Loucy (cell line): ENCODE measurements around the gene ING5.

Experiments
- H2AFZ ChIP-seq: fragments of 200-600 bp; sonication (generic); 2 replicates; pipeline ENCODE4 v1.6.0; 2016; ENCODE audit warnings: antibody characterized with exemption, mild to moderate bottlenecking, low read length, moderate library complexity
- H3F3A ChIP-seq: fragments of 200-600 bp; 2 replicates; pipeline ENCODE4 v1.6.0; 2016; ENCODE audit warnings: antibody characterized with exemption, low read depth, mild to moderate bottlenecking
- H3K27me3 ChIP-seq: fragments of 200-600 bp; sonication (generic); 2 replicates; pipeline ENCODE4 v1.6.1; 2014; ENCODE audit warnings: low read length, mild to moderate bottlenecking; ENCODE audit not compliant: insufficient read depth, poor library complexity, severe bottlenecking
- H3K36me3 ChIP-seq: fragments of 200-600 bp; sonication (generic); 2 replicates; pipeline ENCODE4 v1.6.1; 2016; ENCODE audit warnings: low read length; ENCODE audit not compliant: insufficient read depth
- H3K4me1 ChIP-seq: fragments of 200-600 bp; sonication (generic); 2 replicates; pipeline ENCODE4 v1.5.1; 2014; ENCODE audit warnings: low read length, mild to moderate bottlenecking; ENCODE audit not compliant: insufficient read depth, poor library complexity, severe bottlenecking
- H3K4me2 ChIP-seq: fragments of 200-600 bp; sonication (generic); 2 replicates; pipeline ENCODE4 v1.6.0; 2014; ENCODE audit warnings: antibody characterized with exemption, low read length, low read depth, mild to moderate bottlenecking; ENCODE audit not compliant: poor library complexity, severe bottlenecking
- H3K4me3 ChIP-seq: fragments of 200-600 bp; sonication (generic); 2 replicates; pipeline ENCODE4 v1.5.1; 2014; ENCODE audit warnings: low read length, mild to moderate bottlenecking, mixed read lengths; ENCODE audit not compliant: poor library complexity, severe bottlenecking
- H3K79me2 ChIP-seq: fragments of 200-600 bp; sonication (generic); 2 replicates; pipeline ENCODE4 v1.6.1; 2014; ENCODE audit warnings: low read length; ENCODE audit not compliant: insufficient read depth
- H3K9ac ChIP-seq: fragments of 200-600 bp; sonication (generic); 2 replicates; pipeline ENCODE4 v1.6.0; 2014; ENCODE audit warnings: mild to moderate bottlenecking, low read depth, low read length, moderate library complexity; ENCODE audit not compliant: poor library complexity, severe bottlenecking
- H3K9me2 ChIP-seq: fragments of 200-600 bp; sonication (generic); replicated peaks from 2 replicates; pipeline ENCODE4 v1.6.1; 2016; ENCODE audit warnings: low read depth, low read length, mixed read lengths
- H3K9me3 ChIP-seq: fragments of 200-600 bp; sonication (generic); 2 replicates; pipeline ENCODE4 v1.6.1; 2014; ENCODE audit warnings: mild to moderate bottlenecking, antibody characterized with exemption, low read length, low read depth; ENCODE audit not compliant: insufficient read depth
- H4K20me1 ChIP-seq: fragments of 200-600 bp; sonication (generic); 2 replicates; pipeline ENCODE4 v1.6.0; 2014; ENCODE audit warnings: antibody characterized with exemption, low read length, mild to moderate bottlenecking; ENCODE audit not compliant: insufficient read depth, poor library complexity, severe bottlenecking
- CTCF ChIP-seq: fragments of 200-600 bp; sonication (generic); conservative IDR thresholded peaks from 2 replicates; pipeline ENCODE4 v1.5.1; 2014; ENCODE audit warnings: mild to moderate bottlenecking, antibody characterized with exemption, low read length
- EZH2phosphoT487 ChIP-seq: fragments of 200-600 bp; IDR thresholded peaks from 2 replicates; pipeline ENCODE4 v1.6.1; 2018; ENCODE audit warnings: antibody characterized with exemption, mild to moderate bottlenecking, moderate library complexity, borderline replicate concordance

The ING5 gene

GRCh38 chr2:241768251-241768711 lies 66.4 kb downstream of the ING5 start:
- H3K9me3 ChIP-seq, result no peaks in the 10 kb centered on the region
- no peak for TF ChIP-seq EZH2phosphoT487
- TF ChIP-seq CTCF, result no peak
- H3K9me2 ChIP-seq, result no peaks in the 10 kb centered on the region
- H3K4me2 ChIP-seq, result no peak overlapping the region
- no peaks in the 10 kb centered on the region for H3F3A ChIP-seq
- no peaks in the 10 kb centered on the region for H3K36me3 ChIP-seq
- H3K27me3 ChIP-seq, result no peaks in the 10 kb centered on the region
- peaks cover 12% of the 10 kb centered on the region for H3K4me1 ChIP-seq
- H2AFZ ChIP-seq, result no peak overlapping the region
- no peaks in the 10 kb centered on the region for H4K20me1 ChIP-seq
- H3K4me3 ChIP-seq, result no peak overlapping the region
- H3K79me2 ChIP-seq, result no peaks in the 10 kb centered on the region
- no peak overlapping the region for H3K9ac ChIP-seq

GRCh38 chr2:241768850-241769249 lies 67.0 kb downstream of the ING5 start:
- H3K9me3 ChIP-seq, result no peaks in the 10 kb centered on the region
- TF ChIP-seq CTCF (no peak), EZH2phosphoT487 (no peak)
- no peaks in the 10 kb centered on the region for H3K9me2 ChIP-seq
- H3F3A ChIP-seq, result no peaks in the 10 kb centered on the region
- H3K4me1 ChIP-seq, result peaks cover 7% of the 10 kb centered on the region
- H3K4me3 ChIP-seq, result no peak overlapping the region
- no peaks in the 10 kb centered on the region for H3K36me3 ChIP-seq
- no peaks in the 10 kb centered on the region for H4K20me1 ChIP-seq
- no peak overlapping the region for H3K4me2 ChIP-seq
- no peaks in the 10 kb centered on the region for H3K79me2 ChIP-seq
- no peak overlapping the region for H3K9ac ChIP-seq
- H2AFZ ChIP-seq, result no peak overlapping the region
- H3K27me3 ChIP-seq, result no peaks in the 10 kb centered on the region

- H3K9me2 ChIP-seq, result no peaks in the 10 kb centered on the region
- no peaks in the 10 kb centered on the region for H3F3A ChIP-seq
- H3K4me1 ChIP-seq, result peaks cover 7% of the 10 kb centered on the region
- TF ChIP-seq EZH2phosphoT487 (no peak), CTCF (no peak)
- H3K9ac ChIP-seq, result no peak overlapping the region
- no peaks in the 10 kb centered on the region for H3K27me3 ChIP-seq
- H3K36me3 ChIP-seq, result no peaks in the 10 kb centered on the region
- H2AFZ ChIP-seq, result no peak overlapping the region
- H3K9me3 ChIP-seq, result no peaks in the 10 kb centered on the region
- no peaks in the 10 kb centered on the region for H4K20me1 ChIP-seq
- no peak overlapping the region for H3K4me3 ChIP-seq
- no peak overlapping the region for H3K4me2 ChIP-seq
- H3K79me2 ChIP-seq, result no peaks in the 10 kb centered on the region
Observed at GRCh38 chr2:241769819-241770184, 68.0 kb downstream of the ING5 start.
